Measurements from ENCODE around the gene FOXC1. TPM values are rescaled to one million over a fixed set of nuclear protein-coding genes. Genes with fewer than 3 reads are reported as not detected.

FOXC1 gene
- total RNA-seq (2022; extraction: Qiagen RNA extraction; ENCODE audit: low read depth) = 7.0 to 9.5 TPM (median 7.8 TPM) in 5 replicates

DNA sequence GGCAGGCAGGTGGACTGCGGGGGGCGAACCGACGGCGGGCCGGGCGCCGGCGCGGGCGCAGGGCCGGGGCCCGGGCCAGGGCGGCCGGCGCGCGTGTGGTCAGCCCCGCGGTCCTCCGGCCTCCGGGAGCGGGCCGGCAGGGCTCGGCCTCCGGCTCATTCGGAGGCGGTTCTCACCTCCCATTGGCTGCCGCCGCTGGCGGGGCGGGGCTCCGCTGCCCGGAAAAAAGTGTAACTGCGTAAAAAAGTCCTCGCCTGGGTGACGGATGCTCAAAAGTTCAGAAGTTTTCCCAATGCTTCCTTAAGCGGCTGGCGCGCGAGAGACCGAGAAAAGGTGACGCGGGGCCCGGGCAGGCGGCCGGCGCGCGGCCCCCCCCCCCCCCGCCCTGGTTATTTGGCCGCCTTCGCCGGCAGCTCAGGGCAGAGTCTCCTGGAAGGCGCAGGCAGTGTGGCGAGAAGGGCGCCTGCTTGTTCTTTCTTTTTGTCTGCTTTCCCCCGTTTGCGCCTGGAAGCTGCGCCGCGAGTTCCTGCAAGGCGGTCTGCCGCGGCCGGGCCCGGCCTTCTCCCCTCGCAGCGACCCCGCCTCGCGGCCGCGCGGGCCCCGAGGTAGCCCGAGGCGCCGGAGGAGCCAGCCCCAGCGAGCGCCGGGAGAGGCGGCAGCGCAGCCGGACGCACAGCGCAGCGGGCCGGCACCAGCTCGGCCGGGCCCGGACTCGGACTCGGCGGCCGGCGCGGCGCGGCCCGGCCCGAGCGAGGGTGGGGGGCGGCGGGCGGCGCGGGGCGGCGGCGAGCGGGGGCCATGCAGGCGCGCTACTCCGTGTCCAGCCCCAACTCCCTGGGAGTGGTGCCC lies at the start of gene FOXC1:
TSS of gene FOXC1 (plus strand) at position 268 of the 849 bp plus-strand sequence. CDS start at position 799, 531 bp downstream.

Other genes with a start within 250 kb of the FOXC1 start
- 17.7 to 24.2 TPM (median 23.0 TPM) in 5 replicates for gene FOXF2, start 220.3 kb upstream of the FOXC1 start, total RNA-seq (2022; extraction: Qiagen RNA extraction; ENCODE audit: low read depth)